Measurements from ENCODE around the gene PLXNA3.

GRCh38 chrX:154446430-154446829 lies 11.7 kb upstream of the PLXNA3 start:
- TF ChIP-seq CTCF (IDR thresholded peaks at IDR 0.05; ENCODE audit: insufficient read depth, low read length, poor library complexity, severe bottlenecking) (no peak), EZH2phosphoT487 (conservative IDR thresholded peaks at IDR 0.05; ENCODE audit: low read length) (no peak)
